ENCODE results near the gene MBD2.

Gene MBD2

DNA sequence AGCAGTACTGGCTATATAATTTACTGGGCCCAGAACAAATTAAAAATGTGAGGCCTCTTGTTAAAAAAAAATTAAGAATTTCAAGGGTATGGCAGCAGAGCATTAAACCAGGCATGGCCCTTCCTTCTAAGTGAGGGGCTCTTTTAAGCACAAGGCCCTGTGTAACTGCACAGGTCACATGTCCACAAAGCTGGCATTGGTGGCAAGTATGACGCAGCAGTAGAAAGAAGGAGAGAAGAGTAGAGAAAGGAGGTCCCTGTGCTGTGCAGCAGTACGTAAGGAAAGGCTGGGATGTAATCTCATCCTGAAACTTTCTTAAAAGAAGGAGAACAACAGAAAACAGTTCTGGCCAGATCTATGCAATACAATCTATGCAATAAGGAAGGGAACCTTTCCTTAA is 51.2 kb downstream of the MBD2 start (continued):
- TF ChIP-seq, protein P1, sequence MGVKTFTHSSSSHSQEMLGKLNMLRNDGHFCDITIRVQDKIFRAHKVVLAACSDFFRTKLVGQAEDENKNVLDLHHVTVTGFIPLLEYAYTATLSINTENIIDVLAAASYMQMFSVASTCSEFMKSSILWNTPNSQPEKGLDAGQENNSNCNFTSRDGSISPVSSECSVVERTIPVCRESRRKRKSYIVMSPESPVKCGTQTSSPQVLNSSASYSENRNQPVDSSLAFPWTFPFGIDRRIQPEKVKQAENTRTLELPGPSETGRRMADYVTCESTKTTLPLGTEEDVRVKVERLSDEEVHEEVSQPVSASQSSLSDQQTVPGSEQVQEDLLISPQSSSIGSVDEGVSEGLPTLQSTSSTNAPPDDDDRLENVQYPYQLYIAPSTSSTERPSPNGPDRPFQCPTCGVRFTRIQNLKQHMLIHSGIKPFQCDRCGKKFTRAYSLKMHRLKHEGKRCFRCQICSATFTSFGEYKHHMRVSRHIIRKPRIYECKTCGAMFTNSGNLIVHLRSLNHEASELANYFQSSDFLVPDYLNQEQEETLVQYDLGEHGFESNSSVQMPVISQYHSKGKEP (tag by site-specific recombination; IDR thresholded peaks at IDR 0.05) = no peak
- no peak for TF ChIP-seq ZNF785 (tag by site-specific recombination; IDR thresholded peaks at IDR 0.05)

DNA sequence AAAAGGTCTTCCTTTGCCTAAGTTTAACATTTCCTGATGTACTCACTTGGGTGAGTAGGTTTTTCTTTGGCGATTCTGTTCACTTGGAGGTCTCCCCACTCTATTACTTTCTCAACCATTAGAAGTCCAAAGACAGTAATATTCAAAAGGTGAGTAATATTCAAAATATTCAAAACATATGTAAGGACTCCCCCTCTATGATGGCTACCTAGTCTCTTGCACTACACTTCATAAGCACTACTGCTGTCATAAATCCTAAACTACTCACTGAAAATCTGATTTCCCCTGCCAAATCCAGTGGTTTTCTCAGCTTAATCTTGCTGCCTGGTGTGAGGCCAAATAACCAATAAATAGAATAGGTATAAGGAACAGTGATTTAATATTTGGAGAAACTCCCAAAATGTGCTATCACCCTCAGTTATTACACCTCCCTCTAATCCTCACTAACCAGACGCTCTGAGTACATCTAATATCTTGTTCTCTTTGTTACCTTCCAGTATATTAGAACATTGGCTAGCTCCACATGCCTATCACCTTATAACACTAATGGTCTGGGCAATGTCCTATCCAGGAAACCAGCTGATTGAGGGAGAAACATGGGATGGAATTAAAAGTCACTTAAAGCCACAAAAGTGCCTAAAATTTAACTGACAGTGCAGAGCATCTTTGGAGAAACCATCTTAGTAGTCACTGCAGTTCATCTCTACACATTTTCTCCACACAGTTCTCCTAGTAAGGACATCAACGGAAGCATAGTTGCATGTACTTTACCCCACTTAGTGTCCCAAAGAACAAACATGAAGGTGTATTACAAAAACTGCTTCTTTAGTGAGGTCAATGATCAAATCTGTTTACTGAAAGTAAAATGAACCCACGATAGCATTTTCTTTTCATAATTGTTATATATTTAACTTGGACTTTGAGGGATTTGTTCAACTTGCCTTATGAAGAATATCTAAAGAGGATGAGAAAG is 54.8 kb downstream of the MBD2 start:
- Histone ChIP-seq H3K36me3 (ENCODE audit: control insufficient read depth in 2 of 2, insufficient read depth in 1 of 2, low read length in 2 of 2) (peaks cover under 1 to 11% of the 10 kb centered on the region in 2 experiments; a peak in 2 of 3 replicates), H3K4me1 (ENCODE audit: control insufficient read depth, insufficient read depth, low read length) (peaks cover 5% of the 10 kb centered on the region; the same call in 1 of the 2 replicates), H3K4me3 (ENCODE audit: low read depth, low read length) (no peak overlapping the region), H3K9me3 (ENCODE audit: control insufficient read depth, insufficient read depth, low read depth, low read length) (no peaks in the 10 kb centered on the region), H3K27ac (ENCODE audit: extremely low read depth, low read depth, low read length) (no peak overlapping the region)
- ChIA-PET CTCF (no interaction called here), POLR2A (no interaction called here)
- TF ChIP-seq, protein P2, sequence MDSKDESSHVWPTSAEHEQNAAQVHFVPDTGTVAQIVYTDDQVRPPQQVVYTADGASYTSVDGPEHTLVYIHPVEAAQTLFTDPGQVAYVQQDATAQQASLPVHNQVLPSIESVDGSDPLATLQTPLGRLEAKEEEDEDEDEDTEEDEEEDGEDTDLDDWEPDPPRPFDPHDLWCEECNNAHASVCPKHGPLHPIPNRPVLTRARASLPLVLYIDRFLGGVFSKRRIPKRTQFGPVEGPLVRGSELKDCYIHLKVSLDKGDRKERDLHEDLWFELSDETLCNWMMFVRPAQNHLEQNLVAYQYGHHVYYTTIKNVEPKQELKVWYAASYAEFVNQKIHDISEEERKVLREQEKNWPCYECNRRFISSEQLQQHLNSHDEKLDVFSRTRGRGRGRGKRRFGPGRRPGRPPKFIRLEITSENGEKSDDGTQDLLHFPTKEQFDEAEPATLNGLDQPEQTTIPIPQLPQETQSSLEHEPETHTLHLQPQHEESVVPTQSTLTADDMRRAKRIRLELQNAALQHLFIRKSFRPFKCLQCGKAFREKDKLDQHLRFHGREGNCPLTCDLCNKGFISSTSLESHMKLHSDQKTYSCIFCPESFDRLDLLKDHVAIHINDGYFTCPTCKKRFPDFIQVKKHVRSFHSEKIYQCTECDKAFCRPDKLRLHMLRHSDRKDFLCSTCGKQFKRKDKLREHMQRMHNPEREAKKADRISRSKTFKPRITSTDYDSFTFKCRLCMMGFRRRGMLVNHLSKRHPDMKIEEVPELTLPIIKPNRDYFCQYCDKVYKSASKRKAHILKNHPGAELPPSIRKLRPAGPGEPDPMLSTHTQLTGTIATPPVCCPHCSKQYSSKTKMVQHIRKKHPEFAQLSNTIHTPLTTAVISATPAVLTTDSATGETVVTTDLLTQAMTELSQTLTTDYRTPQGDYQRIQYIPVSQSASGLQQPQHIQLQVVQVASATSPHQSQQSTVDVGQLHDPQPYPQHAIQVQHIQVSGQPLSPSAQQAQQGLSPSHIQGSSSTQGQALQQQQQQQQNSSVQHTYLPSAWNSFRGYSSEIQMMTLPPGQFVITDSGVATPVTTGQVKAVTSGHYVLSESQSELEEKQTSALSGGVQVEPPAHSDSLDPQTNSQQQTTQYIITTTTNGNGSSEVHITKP (tag by site-specific recombination; IDR thresholded peaks at IDR 0.05) = no peak
- TF ChIP-seq, protein P3, sequence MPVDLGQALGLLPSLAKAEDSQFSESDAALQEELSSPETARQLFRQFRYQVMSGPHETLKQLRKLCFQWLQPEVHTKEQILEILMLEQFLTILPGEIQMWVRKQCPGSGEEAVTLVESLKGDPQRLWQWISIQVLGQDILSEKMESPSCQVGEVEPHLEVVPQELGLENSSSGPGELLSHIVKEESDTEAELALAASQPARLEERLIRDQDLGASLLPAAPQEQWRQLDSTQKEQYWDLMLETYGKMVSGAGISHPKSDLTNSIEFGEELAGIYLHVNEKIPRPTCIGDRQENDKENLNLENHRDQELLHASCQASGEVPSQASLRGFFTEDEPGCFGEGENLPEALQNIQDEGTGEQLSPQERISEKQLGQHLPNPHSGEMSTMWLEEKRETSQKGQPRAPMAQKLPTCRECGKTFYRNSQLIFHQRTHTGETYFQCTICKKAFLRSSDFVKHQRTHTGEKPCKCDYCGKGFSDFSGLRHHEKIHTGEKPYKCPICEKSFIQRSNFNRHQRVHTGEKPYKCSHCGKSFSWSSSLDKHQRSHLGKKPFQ (tag by site-specific recombination; IDR thresholded peaks at IDR 0.05) = no peak
- TF ChIP-seq ZNF121 (tag by site-specific recombination; IDR thresholded peaks at IDR 0.05) = no peak
- no peak for TF ChIP-seq ZNF311 (tag by site-specific recombination; IDR thresholded peaks at IDR 0.05; ENCODE audit: borderline replicate concordance)

DNA sequence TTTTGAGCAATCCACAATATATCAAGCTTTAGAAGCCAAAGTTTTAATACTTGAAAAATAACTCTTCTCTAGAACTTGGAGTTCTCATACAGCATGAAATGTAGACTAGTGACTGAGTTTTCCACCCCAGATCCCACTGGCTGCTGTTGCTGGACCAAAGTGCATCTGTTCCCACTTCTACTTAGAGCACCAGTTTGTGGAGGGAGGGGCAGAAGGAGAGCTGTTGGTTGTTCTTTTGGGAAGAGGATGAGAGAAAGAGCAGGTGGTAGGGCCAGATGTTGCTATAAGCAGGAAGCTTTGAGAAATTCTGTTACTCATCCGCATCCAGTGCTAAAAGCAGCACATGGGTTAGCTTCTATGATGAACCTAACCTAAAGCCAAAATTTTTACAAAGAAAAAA is 59.0 kb downstream of the MBD2 start:
- Histone ChIP-seq H3K36me3 (ENCODE audit: control insufficient read depth in 2 of 2, insufficient read depth in 1 of 2, low read length in 2 of 2) (peaks cover 21 to 40% of the 10 kb centered on the region in 2 experiments), H3K27ac (ENCODE audit: extremely low read depth, low read depth, low read length) (no peak overlapping the region), H3K4me1 (ENCODE audit: control insufficient read depth, insufficient read depth, low read length) (peaks cover 5% of the 10 kb centered on the region; the same call in 1 of the 2 replicates), H3K4me3 (ENCODE audit: low read depth, low read length) (no peak overlapping the region), H3K9me3 (ENCODE audit: control insufficient read depth, insufficient read depth, low read depth, low read length) (no peaks in the 10 kb centered on the region)
- POLR2A ChIA-PET = no interaction called here
- CTCF ChIA-PET = interaction anchor here (1.2 kb wide), 2 partner anchors 10 to 14 kb away, joined by 3 to 4 read pairs; no protein-coding TSS in a partner anchor
- TF ChIP-seq ZNF214 (tag by site-specific recombination; IDR thresholded peaks at IDR 0.05; ENCODE audit: borderline replicate concordance) (no peak), ZNF843 (tag by site-specific recombination; IDR thresholded peaks at IDR 0.05) (no peak), ZNF175 (tag by site-specific recombination; IDR thresholded peaks at IDR 0.05) (no peak)

DNA sequence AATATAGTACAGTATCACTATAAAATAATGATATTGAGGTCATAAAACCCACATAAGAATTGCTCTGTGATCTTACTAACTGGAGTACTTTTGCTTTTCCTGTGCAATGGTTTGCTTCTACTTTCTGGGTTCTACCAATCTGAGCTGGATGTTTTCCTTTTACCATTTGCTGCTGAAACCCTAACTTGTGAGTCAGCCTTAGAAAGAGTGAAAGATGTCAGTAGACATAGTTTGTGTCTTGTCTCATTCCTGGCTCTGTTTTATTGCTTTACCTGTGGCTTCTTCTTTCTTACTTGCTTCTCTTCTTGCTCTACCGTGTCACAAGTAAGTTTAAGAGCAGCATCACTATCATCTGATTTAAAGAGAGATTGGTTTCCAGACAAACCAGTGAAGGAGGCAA is 61.0 kb downstream of the MBD2 start:
- CTCF ChIA-PET = no interaction called here
- TF ChIP-seq ZNF19 (tag by site-specific recombination; IDR thresholded peaks at IDR 0.05; ENCODE audit: low read depth) (no peak), ZNF10 (tag by site-specific recombination; IDR thresholded peaks at IDR 0.05) (no peak)
- Histone ChIP-seq H3K9me3 (ENCODE audit: control insufficient read depth, insufficient read depth, low read depth, low read length) (no peaks in the 10 kb centered on the region), H3K27ac (ENCODE audit: extremely low read depth, low read depth, low read length) (no peak overlapping the region), H3K4me3 (ENCODE audit: low read depth, low read length) (no peak overlapping the region), H3K4me1 (ENCODE audit: control insufficient read depth, insufficient read depth, low read length) (no peaks in the 10 kb centered on the region), H3K36me3 (ENCODE audit: control insufficient read depth in 2 of 2, insufficient read depth in 1 of 2, low read length in 2 of 2) (peaks cover 37 to 58% of the 10 kb centered on the region in 2 experiments)
- POLR2A ChIA-PET = no interaction called here

Data from HEK293 (cell line).